Suprapubic skin (tissue), 4 donors: Measurements from ENCODE around the gene ATP2C2. TPM values are rescaled to one million over a fixed set of nuclear protein-coding genes. Genes with fewer than 3 reads are reported as not detected.
A peak's percentile ranks its signal among the peaks of the same experiment; 100 is the strongest.

Experiments
- DNase-seq, 2 donors: peaks; one replicate each; pipeline ENCODE4 v3.0.0-alpha.2; 2019; ENCODE audit warnings: low spot score in 2 of 2
- H3K27ac ChIP-seq: fragments of 200-600 bp; sonication (generic); one replicate; pipeline ENCODE4 v1.5.1; 2019
- H3K27me3 ChIP-seq: fragments of 200-600 bp; sonication (generic); one replicate; pipeline ENCODE4 v1.5.1; 2019
- H3K36me3 ChIP-seq: fragments of 200-600 bp; sonication (generic); one replicate; pipeline ENCODE4 v1.5.1; 2019
- H3K4me1 ChIP-seq: fragments of 200-600 bp; sonication (generic); one replicate; pipeline ENCODE4 v1.5.1; 2019
- H3K4me3 ChIP-seq: fragments of 200-600 bp; sonication (generic); one replicate; pipeline ENCODE4 v1.5.1; 2019; ENCODE audit warnings: mild to moderate bottlenecking
- H3K9me3 ChIP-seq: fragments of 200-600 bp; sonication (generic); one replicate; pipeline ENCODE4 v1.5.1; 2019
- CTCF ChIP-seq, 2 donors: fragments of 200-600 bp in 1 of 2; fragments of 450-650 bp in 1 of 2; sonication (generic) in 1 of 2; IDR thresholded peaks; one replicate each; pipeline ENCODE4 v1.5.1; 2016 to 2019; ENCODE audit warnings: antibody characterized with exemption in 2 of 2, mild to moderate bottlenecking in 1 of 2, moderate library complexity in 1 of 2
- EP300 ChIP-seq: sonication (generic); formaldehyde crosslinking; IDR thresholded peaks from one replicate; pipeline ENCODE4 v1.6.1; 2017; ENCODE audit warnings: antibody characterized with exemption
- POLR2A ChIP-seq, 2 donors: fragments of 450-650 bp; IDR thresholded peaks; one replicate each; pipeline ENCODE4 v1.6.1; 2017; ENCODE audit warnings: antibody characterized with exemption in 2 of 2, mild to moderate bottlenecking in 2 of 2, moderate library complexity in 2 of 2
- POLR2AphosphoS5 ChIP-seq, 3 donors: sonication (generic); formaldehyde crosslinking; IDR thresholded peaks; one replicate each; pipeline ENCODE4 v1.6.1; 2017; ENCODE audit warnings: antibody characterized with exemption in 3 of 3
- WGBS: methylation state at CpG from one replicate; pipeline ENCODE4 v1.1.5; 2018; 5-methylcytosine and 5-hydroxymethylcytosine counted together
- total RNA-seq, 4 donors: library from RNA; depleted of rRNA; stranded (reverse); fragments of >200 nt; gene quantifications; one replicate each; pipeline ENCODE4 v1.1.0, GENCODE V29; 2016

The ATP2C2 gene
- total RNA-seq, 4 donors from 2014 or later, result 28.0 to 85.6 (median 40.3) TPM

- H3K27ac ChIP-seq, result no peak overlapping the region
- H3K4me3 ChIP-seq, result no peak overlapping the region
- 51% methylated on average over 9 of the region's 11 CpGs for WGBS
- peaks cover 56% of the 10 kb centered on the region for H3K27me3 ChIP-seq
- peaks cover 11% of the 10 kb centered on the region for H3K4me1 ChIP-seq
- H3K36me3 ChIP-seq, result no peaks in the 10 kb centered on the region
- no peaks in the 10 kb centered on the region for H3K9me3 ChIP-seq
- TF ChIP-seq POLR2A (IDR thresholded peaks at IDR 0.05) (no peak), POLR2AphosphoS5 (IDR thresholded peaks at IDR 0.05) (no peak), CTCF (IDR thresholded peaks at IDR 0.05) (no peak), EP300 (no peak)
- no peak for DNase-seq
Measured at GRCh38 chr16:84369938-84370627, 1.7 kb downstream of the ATP2C2 start.

GRCh38 chr16:84370723-84371552 is 2.6 kb downstream of the ATP2C2 start:
- Histone ChIP-seq H3K9me3 (no peaks in the 10 kb centered on the region), H3K27ac (no peak overlapping the region), H3K27me3 (peaks cover 56% of the 10 kb centered on the region), H3K4me3 (no peak overlapping the region), H3K36me3 (no peaks in the 10 kb centered on the region), H3K4me1 (peaks cover 11% of the 10 kb centered on the region)
- TF ChIP-seq POLR2AphosphoS5 (IDR thresholded peaks at IDR 0.05) (no peak), EP300 (no peak), POLR2A (IDR thresholded peaks at IDR 0.05) (no peak), CTCF (IDR thresholded peaks at IDR 0.05) (no peak)
- WGBS, result 80% methylated on average over 8 of the region's 8 CpGs
- no peak for DNase-seq

GRCh38 chr16:84371553-84371865 is 3.2 kb downstream of the ATP2C2 start:
- DNase-seq, result no peak

GRCh38 chr16:84373907-84374489 is 5.7 kb downstream of the ATP2C2 start:
- Histone ChIP-seq H3K9me3 (no peaks in the 10 kb centered on the region), H3K4me1 (peaks cover 4% of the 10 kb centered on the region), H3K4me3 (no peak overlapping the region), H3K36me3 (no peaks in the 10 kb centered on the region), H3K27ac (peak overlapping the region; percentile 22), H3K27me3 (peaks cover 38% of the 10 kb centered on the region)
- no peak for TF ChIP-seq EP300
- no peak for TF ChIP-seq POLR2A (IDR thresholded peaks at IDR 0.05)
- no peak for TF ChIP-seq CTCF (IDR thresholded peaks at IDR 0.05)
- 60% methylated on average over 10 of the region's 10 CpGs for WGBS
- no peak for DNase-seq

More at GRCh38 chr16:84371553-84371865, 3.2 kb downstream of the ATP2C2 start:
- no peak for TF ChIP-seq EP300
- TF ChIP-seq POLR2AphosphoS5 (IDR thresholded peaks at IDR 0.05), result no peak
- TF ChIP-seq CTCF (IDR thresholded peaks at IDR 0.05), result no peak
- Histone ChIP-seq H3K36me3 (no peaks in the 10 kb centered on the region), H3K9me3 (no peaks in the 10 kb centered on the region), H3K27ac (no peak overlapping the region), H3K4me3 (no peak overlapping the region), H3K27me3 (peaks cover 56% of the 10 kb centered on the region), H3K4me1 (peaks cover 11% of the 10 kb centered on the region)
- WGBS, result 85% methylated on average over 4 of the region's 4 CpGs

GRCh38 chr16:84378099-84378498 is 9.8 kb downstream of the ATP2C2 start:
- DNase-seq, result no peak
- Histone ChIP-seq H3K27ac (no peak overlapping the region), H3K36me3 (no peaks in the 10 kb centered on the region), H3K4me3 (no peak overlapping the region), H3K27me3 (peaks cover 4% of the 10 kb centered on the region), H3K4me1 (peaks cover 15% of the 10 kb centered on the region), H3K9me3 (no peaks in the 10 kb centered on the region)
- WGBS, result 91% methylated on average over 7 of the region's 7 CpGs
- TF ChIP-seq CTCF (IDR thresholded peaks at IDR 0.05) (no peak), POLR2AphosphoS5 (IDR thresholded peaks at IDR 0.05) (no peak), EP300 (no peak), POLR2A (IDR thresholded peaks at IDR 0.05) (no peak)
